GM12878 (cell line): ENCODE data around the gene NEURL4. TPM values are rescaled to one million over a fixed set of nuclear protein-coding genes. Genes with fewer than 3 reads are reported as not detected.

Source experiments
- BHLHE40 ChIP-seq, 2 experiments: fragments of 450-650 bp in 1 of 2; IDR thresholded peaks; 2 replicates each; pipeline ENCODE4 v1.6.1; 2011 to 2017; ENCODE audit warnings: low read depth in 2 of 2, borderline replicate concordance in 1 of 2, improper control_type of control experiment in 1 of 2, low read length in 1 of 2, mild to moderate bottlenecking in 1 of 2
- CHD4 ChIP-seq: fragments of 200-600 bp; sonication (generic); IDR thresholded peaks from 2 replicates; pipeline ENCODE4 v1.6.1; 2016; ENCODE audit warnings: mild to moderate bottlenecking
- DPF2 ChIP-seq: fragments of 450-650 bp; IDR thresholded peaks from 2 replicates; pipeline ENCODE4 v1.6.1; 2017; ENCODE audit warnings: mild to moderate bottlenecking
- EED ChIP-seq: sonication (generic); IDR thresholded peaks from 2 replicates; pipeline ENCODE4 v1.6.1; 2016; ENCODE audit warnings: antibody characterized with exemption, low read depth
- LARP7 ChIP-seq: fragments of 450-650 bp; IDR thresholded peaks from 2 replicates; pipeline ENCODE4 v1.6.1; 2017; ENCODE audit warnings: mild to moderate bottlenecking
- MXI1 ChIP-seq: fragments of 150-350 bp; IDR thresholded peaks from 2 replicates; pipeline ENCODE4 v1.6.1; 2011; ENCODE audit warnings: low read depth, mild to moderate bottlenecking, inconsistent platforms, low read length, improper control_type of control experiment
- MYC ChIP-seq: IDR thresholded peaks from 2 replicates; pipeline ENCODE4 v1.6.1; 2011; ENCODE audit warnings: mild to moderate bottlenecking, low read length, moderate library complexity, inconsistent platforms; ENCODE audit not compliant: insufficient read depth, insufficient replicate concordance, insufficient read length, severe bottlenecking
- NR2C2 ChIP-seq: IDR thresholded peaks from 2 replicates; pipeline ENCODE4 v1.6.1; 2011; ENCODE audit warnings: borderline replicate concordance, low read depth; ENCODE audit not compliant: control insufficient read depth, insufficient read length
- PAX5 ChIP-seq: IDR thresholded peaks from 2 replicates; pipeline ENCODE4 v1.6.1; 2011; ENCODE audit warnings: low read depth, low read length, borderline replicate concordance
- PKNOX1 ChIP-seq: fragments of 450-650 bp; IDR thresholded peaks from 2 replicates; pipeline ENCODE4 v1.6.1; 2016; ENCODE audit warnings: mild to moderate bottlenecking
- RBBP5 ChIP-seq: fragments of 200-600 bp; sonication (generic); conservative IDR thresholded peaks from 2 replicates; pipeline ENCODE4 v1.6.1; 2016
- RUNX3 ChIP-seq: IDR thresholded peaks from 2 replicates; pipeline ENCODE4 v1.6.1; 2012; ENCODE audit warnings: low read length, inconsistent platforms
- SMAD1 ChIP-seq: fragments of 450-650 bp; IDR thresholded peaks from 2 replicates; pipeline ENCODE4 v1.6.1; 2018; ENCODE audit warnings: mild to moderate bottlenecking, low read depth; ENCODE audit not compliant: partially characterized antibody
- STAT1 ChIP-seq: fragments of 450-650 bp; conservative IDR thresholded peaks from 2 replicates; pipeline ENCODE4 v1.6.1; 2014; ENCODE audit warnings: antibody characterized with exemption, mild to moderate bottlenecking
- TAF1 ChIP-seq: IDR thresholded peaks from 2 replicates; pipeline ENCODE4 v1.6.1; 2011; ENCODE audit warnings: mild to moderate bottlenecking, low read depth, low read length, borderline replicate concordance
- TCF12 ChIP-seq: IDR thresholded peaks from 2 replicates; pipeline ENCODE4 v1.6.1; 2011; ENCODE audit warnings: low read depth, mild to moderate bottlenecking, low read length
- USF1 ChIP-seq: IDR thresholded peaks from 2 replicates; pipeline ENCODE4 v1.6.1; 2011; ENCODE audit warnings: borderline replicate concordance, low read depth, mild to moderate bottlenecking, moderate library complexity, mixed read lengths, low read length; ENCODE audit not compliant: insufficient read depth; ENCODE audit errors: extremely low read length
- USF2 ChIP-seq: IDR thresholded peaks from 2 replicates; pipeline ENCODE4 v1.6.1; 2011; ENCODE audit warnings: low read depth, low read length, improper control_type of control experiment, borderline replicate concordance
- ZNF384 ChIP-seq: IDR thresholded peaks from 2 replicates; pipeline ENCODE4 v1.6.1; 2012; ENCODE audit warnings: low read depth, mild to moderate bottlenecking, low read length, improper control_type of control experiment, borderline replicate concordance
- ZSCAN29 ChIP-seq: fragments of 450-650 bp; IDR thresholded peaks from 2 replicates; pipeline ENCODE4 v1.6.1; 2017; ENCODE audit warnings: mild to moderate bottlenecking, moderate library complexity
- polyA plus RNA-seq, 11 experiments: library from polyadenylated mRNA; depleted of rRNA in 4 of 11; unstranded in 6 of 11; stranded (reverse) in 5 of 11; fragments of >200 nt; fragmentation: Nextera tagmentation in 4 of 11; fragmentation: Illumina TruSeq in 1 of 11; extraction: Ambion mirVana in 4 of 11; extraction: Trizol in 1 of 11; gene quantifications; 1 replicate in 1 of 11; 2 replicates in 10 of 11; pipeline versions ENCODE4 v1.2.1 to v1.2.3, GENCODE V29; 2011 to 2016; ENCODE audit warnings: inconsistent platforms in 2 of 11, missing spikeins in 2 of 11, low read depth in 1 of 11
- total RNA-seq, 4 experiments: library from RNA; depleted of rRNA in 3 of 4; stranded (reverse); fragments of >200 nt in 3 of 4; fragmentation: Illumina TruSeq in 1 of 4; extraction: Trizol in 1 of 4; gene quantifications; 2 replicates each; pipeline versions ENCODE4 v1.2.1 to v1.2.3, GENCODE V29; 2013 to 2021

The NEURL4 gene
- total and polyA plus RNA-seq, 10 of the 15 experiments (the other 5 are each of a cell fraction or from before 2014, with no cell fraction given), result 0.03 to 41.9 (median 10.0) TPM

GRCh38 chr17:7296189-7296861 is 32.8 kb downstream of the NEURL4 start (continued):
- TF ChIP-seq MYC (peak; percentile 34), PKNOX1 (no peak), STAT1 (peak; percentile 49; the same call in 1 of the 2 replicates), SMAD1 (no peak), DPF2 (0 out of 2 replicates have a peak, but pooled peaks have one; percentile 24), ZNF384 (no peak), RUNX3 (peak; percentile 68), TAF1 (no peak), BHLHE40 (IDR thresholded peaks at IDR 0.05; ENCODE audit: borderline replicate concordance in 1 of 2, low read depth in 2 of 2, low read length in 1 of 2) (peak; percentile 75 to 93), MXI1 (peak; percentile 63), NR2C2 (no peak), TCF12 (0 out of 2 replicates have a peak, but pooled peaks have one; percentile 20), USF1 (peak; percentile 34), LARP7 (peak; percentile 74; the same call in 1 of the 2 replicates), PAX5 (no peak), USF2 (no peak; the same call in 1 of the 2 replicates), RBBP5 (no peak), EED (peak; percentile 40; the same call in 1 of the 2 replicates), CHD4 (no peak), ZSCAN29 (no peak)
